Osteoblast (primary cell): Measurements from ENCODE around the gene KCNQ5. TPM values are rescaled to one million over a fixed set of nuclear protein-coding genes. Genes with fewer than 3 reads are reported as not detected.
"Not testable (repeated sequence)": the region's sequence is repeated elsewhere in the genome, so short reads cannot be mapped to it uniquely, and the experiment has no call there.

ENCODE experiments used
- DNase-seq: peaks from one replicate; pipeline ENCODE4 v3.0.0; 2011; ENCODE audit warnings: low spot score, mixed read lengths; ENCODE audit not compliant: insufficient read length; ENCODE audit errors: missing footprints
- H2AFZ ChIP-seq: 2 replicates; pipeline ENCODE4 v1.6.0; 2011; ENCODE audit warnings: mild to moderate bottlenecking, low read length
- H3K27ac ChIP-seq: 2 replicates; pipeline ENCODE4 v1.5.1; 2011; ENCODE audit warnings: mild to moderate bottlenecking, low read depth, low read length, moderate library complexity
- H3K27me3 ChIP-seq: 2 replicates; pipeline ENCODE4 v1.6.0; 2012; ENCODE audit warnings: mild to moderate bottlenecking, control low read depth, inconsistent platforms, low read length, moderate library complexity; ENCODE audit not compliant: insufficient read depth
- H3K36me3 ChIP-seq: 2 replicates; pipeline ENCODE4 v1.5.1; 2011; ENCODE audit warnings: mild to moderate bottlenecking, low read length, control low read depth, moderate library complexity; ENCODE audit not compliant: insufficient read depth
- H3K4me1 ChIP-seq: 2 replicates; pipeline ENCODE4 v1.5.1; 2011; ENCODE audit warnings: mild to moderate bottlenecking, low read length, control low read depth, moderate library complexity; ENCODE audit not compliant: insufficient read depth
- H3K4me2 ChIP-seq: 2 replicates; pipeline ENCODE4 v1.6.0; 2011; ENCODE audit warnings: mild to moderate bottlenecking, low read length; ENCODE audit not compliant: insufficient read depth
- H3K4me3 ChIP-seq: fragments of 200-600 bp; sonication (generic); 3 replicates; pipeline ENCODE4 v1.5.1; 2012; ENCODE audit warnings: mild to moderate bottlenecking, low read length, inconsistent platforms; ENCODE audit not compliant: insufficient read depth
- H3K79me2 ChIP-seq: 2 replicates; pipeline ENCODE4 v1.6.0; 2012; ENCODE audit warnings: mild to moderate bottlenecking, low read length, control low read depth, inconsistent platforms; ENCODE audit not compliant: insufficient read depth
- H3K9me3 ChIP-seq: 2 replicates; pipeline ENCODE4 v1.5.1; 2011; ENCODE audit warnings: low read depth, low read length, control low read depth
- H4K20me1 ChIP-seq: 2 replicates; pipeline ENCODE4 v1.6.0; 2012; ENCODE audit warnings: mild to moderate bottlenecking, low read length, control low read depth; ENCODE audit not compliant: insufficient read depth
- total RNA-seq: library from RNA; depleted of rRNA; stranded (reverse); fragments of >200 nt; gene quantifications from 2 replicates; pipeline ENCODE4 v1.2.3, GENCODE V29; 2012
- TF ChIP-seq, protein P1 (sequence below): IDR thresholded peaks from 2 replicates; pipeline ENCODE4 v1.5.1; 2011; ENCODE audit warnings: mild to moderate bottlenecking, low read depth, low read length, moderate library complexity; ENCODE audit errors: extremely low read depth

The KCNQ5 gene
- total RNA-seq, 1 donor, result 4.0 TPM

DNA sequence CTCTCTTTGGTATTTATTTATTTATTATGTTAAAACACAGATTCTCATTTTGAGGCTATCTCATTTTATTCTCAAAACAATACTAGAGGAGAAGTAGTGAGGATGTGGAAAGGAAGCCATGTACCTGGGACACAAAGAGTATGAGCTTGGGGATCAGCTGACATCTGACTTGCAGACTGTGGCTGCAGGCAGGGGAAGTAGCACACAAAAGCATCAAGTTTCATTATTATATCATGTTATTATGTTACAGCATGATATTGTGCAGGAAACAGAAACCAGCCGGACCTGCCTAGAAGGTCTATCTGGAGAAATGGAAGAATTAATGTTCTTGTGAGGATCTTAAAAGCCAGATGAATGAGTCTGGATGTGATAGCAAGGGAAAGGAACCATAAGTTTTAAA lies 355.2 kb downstream of the KCNQ5 start:
- no peak overlapping the region for H3K4me3 ChIP-seq
- H3K36me3 ChIP-seq, result no peaks in the 10 kb centered on the region
- no peak overlapping the region for H2AFZ ChIP-seq
- no peaks in the 10 kb centered on the region for H4K20me1 ChIP-seq
- H3K4me1 ChIP-seq, result no peaks in the 10 kb centered on the region
- H3K4me2 ChIP-seq, result no peak overlapping the region
- no peak for DNase-seq
- no peaks in the 10 kb centered on the region for H3K27me3 ChIP-seq
- no peak overlapping the region for H3K27ac ChIP-seq
- TF ChIP-seq, protein P1, sequence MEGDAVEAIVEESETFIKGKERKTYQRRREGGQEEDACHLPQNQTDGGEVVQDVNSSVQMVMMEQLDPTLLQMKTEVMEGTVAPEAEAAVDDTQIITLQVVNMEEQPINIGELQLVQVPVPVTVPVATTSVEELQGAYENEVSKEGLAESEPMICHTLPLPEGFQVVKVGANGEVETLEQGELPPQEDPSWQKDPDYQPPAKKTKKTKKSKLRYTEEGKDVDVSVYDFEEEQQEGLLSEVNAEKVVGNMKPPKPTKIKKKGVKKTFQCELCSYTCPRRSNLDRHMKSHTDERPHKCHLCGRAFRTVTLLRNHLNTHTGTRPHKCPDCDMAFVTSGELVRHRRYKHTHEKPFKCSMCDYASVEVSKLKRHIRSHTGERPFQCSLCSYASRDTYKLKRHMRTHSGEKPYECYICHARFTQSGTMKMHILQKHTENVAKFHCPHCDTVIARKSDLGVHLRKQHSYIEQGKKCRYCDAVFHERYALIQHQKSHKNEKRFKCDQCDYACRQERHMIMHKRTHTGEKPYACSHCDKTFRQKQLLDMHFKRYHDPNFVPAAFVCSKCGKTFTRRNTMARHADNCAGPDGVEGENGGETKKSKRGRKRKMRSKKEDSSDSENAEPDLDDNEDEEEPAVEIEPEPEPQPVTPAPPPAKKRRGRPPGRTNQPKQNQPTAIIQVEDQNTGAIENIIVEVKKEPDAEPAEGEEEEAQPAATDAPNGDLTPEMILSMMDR, result no peak
- no peaks in the 10 kb centered on the region for H3K79me2 ChIP-seq
- no peaks in the 10 kb centered on the region for H3K9me3 ChIP-seq

- DNase-seq, result not testable (repeated sequence)
Observed at GRCh38 chr6:72978808-72979207, 356.9 kb downstream of the KCNQ5 start.

DNA sequence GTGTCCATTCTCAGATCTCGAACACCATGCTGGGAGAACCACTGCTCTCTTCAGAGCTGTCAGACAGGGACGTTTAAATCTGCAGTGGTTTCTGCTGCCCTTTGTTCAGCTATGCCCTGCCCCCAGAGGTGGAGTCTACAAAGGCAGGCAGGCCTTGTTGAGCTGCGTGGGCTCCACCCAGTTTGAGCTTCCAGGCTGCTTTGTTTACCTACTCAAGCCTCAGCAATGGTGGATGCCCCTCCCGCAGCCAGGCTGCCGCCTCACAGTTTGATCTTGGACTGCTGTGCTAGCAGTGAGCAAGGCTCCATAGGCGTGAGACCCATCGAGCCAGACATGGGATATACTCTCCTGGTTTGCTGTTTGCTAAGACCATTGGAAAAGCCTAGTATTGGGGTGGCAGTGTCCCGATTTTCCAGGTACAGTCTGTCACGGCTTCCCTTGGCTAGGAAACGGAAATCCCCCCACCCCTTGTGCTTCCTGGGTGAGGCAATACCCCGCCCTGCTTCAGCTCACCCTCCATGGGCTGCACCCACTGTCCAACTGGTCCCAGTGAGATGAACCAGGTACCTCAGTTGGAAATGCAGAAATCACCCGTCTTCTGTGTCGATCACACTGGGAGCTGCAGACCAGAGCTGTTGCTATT lies 362.4 kb downstream of the KCNQ5 start:
- not testable (repeated sequence) for DNase-seq, H3K4me3 ChIP-seq, H3K27me3 ChIP-seq, H4K20me1 ChIP-seq, H3K79me2 ChIP-seq, H3K36me3 ChIP-seq, H2AFZ ChIP-seq, H3K4me2 ChIP-seq, H3K9me3 ChIP-seq, H3K4me1 ChIP-seq, H3K27ac ChIP-seq

More at GRCh38 chr6:72978808-72979207, 356.9 kb downstream of the KCNQ5 start:
- H3K4me3 ChIP-seq, H3K27ac ChIP-seq, H3K9me3 ChIP-seq, H3K27me3 ChIP-seq, H3K79me2 ChIP-seq, H2AFZ ChIP-seq, H3K36me3 ChIP-seq, H3K4me2 ChIP-seq, H3K4me1 ChIP-seq, H4K20me1 ChIP-seq: not testable (repeated sequence)

DNA sequence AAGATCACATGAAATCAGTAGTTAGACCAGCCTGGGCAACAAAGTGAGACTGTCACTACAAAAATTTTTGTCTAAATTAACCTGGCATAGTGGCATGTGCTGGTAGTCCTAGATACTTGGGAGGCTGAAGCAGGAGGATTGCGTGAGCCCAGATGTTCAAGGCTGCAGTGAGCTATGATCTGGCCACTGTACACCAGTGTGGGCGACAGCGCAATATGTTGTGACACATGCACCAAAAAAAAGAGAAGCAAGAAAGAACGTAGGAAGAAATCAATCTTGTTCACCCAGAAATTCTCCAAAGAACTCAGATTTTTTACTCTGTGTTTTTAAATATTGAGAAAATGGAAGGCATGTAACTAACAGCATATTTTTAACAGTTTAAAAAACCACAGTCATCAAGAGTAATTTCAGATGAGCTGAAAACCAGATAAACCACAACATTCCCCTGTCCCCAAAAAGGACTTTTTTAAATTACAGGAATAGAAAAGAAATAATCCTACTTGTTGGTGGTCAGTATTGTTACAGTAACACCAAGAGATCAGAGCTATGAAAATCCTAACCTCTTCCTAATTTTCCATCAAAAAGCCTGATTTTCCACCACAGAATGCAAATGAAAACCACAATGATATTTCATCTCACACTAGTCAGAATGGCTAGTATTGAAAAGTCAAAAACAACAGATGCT lies 363.3 kb downstream of the KCNQ5 start:
- no peak overlapping the region for H3K4me2 ChIP-seq
- H3K36me3 ChIP-seq, result no peaks in the 10 kb centered on the region
- DNase-seq, result no peak
- no peaks in the 10 kb centered on the region for H4K20me1 ChIP-seq
- H3K27me3 ChIP-seq, result no peaks in the 10 kb centered on the region
- TF ChIP-seq, protein P1, result no peak
- no peaks in the 10 kb centered on the region for H3K4me1 ChIP-seq
- H3K27ac ChIP-seq, result no peak overlapping the region
- H3K79me2 ChIP-seq, result no peaks in the 10 kb centered on the region
- H3K4me3 ChIP-seq, result no peak overlapping the region
- no peak overlapping the region for H2AFZ ChIP-seq
- no peaks in the 10 kb centered on the region for H3K9me3 ChIP-seq

DNA sequence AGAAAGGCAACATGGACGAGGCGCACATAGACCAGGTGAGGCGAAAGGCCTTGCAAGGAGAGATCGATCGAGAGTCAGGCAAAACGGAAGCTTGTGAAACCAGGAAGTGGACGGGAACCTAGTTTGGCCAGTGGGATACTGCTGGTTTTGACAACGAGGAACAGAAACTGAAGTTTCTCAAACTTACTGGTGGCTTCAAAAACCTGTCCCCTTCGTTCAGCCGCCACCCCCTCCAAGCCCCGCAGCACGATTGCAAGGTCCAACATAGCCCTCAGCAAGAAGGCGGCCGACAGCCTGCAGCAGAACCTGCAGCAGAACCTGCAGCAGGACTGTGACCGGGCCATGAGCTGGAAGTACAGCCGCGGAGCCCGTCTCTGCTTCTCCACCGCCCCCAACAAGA lies 365.4 kb downstream of the KCNQ5 start:
- H3K4me3 ChIP-seq, result no peak overlapping the region
- H3K4me1 ChIP-seq, result no peaks in the 10 kb centered on the region
- TF ChIP-seq, protein P1, result no peak
- no peak overlapping the region for H3K27ac ChIP-seq
- H2AFZ ChIP-seq, result no peak overlapping the region
- DNase-seq, result no peak
- no peaks in the 10 kb centered on the region for H3K36me3 ChIP-seq
- no peak overlapping the region for H3K4me2 ChIP-seq
- no peaks in the 10 kb centered on the region for H3K27me3 ChIP-seq
- no peaks in the 10 kb centered on the region for H3K9me3 ChIP-seq
- no peaks in the 10 kb centered on the region for H3K79me2 ChIP-seq
- H4K20me1 ChIP-seq, result no peaks in the 10 kb centered on the region
